Medulla oblongata (tissue), 1 donor: ENCODE measurements around the gene TMEM266.

Experiments used
- DNase-seq: peaks from one replicate; pipeline ENCODE4 v3.0.0-alpha.2; 2015; ENCODE audit errors: extremely low spot score

The TMEM266 gene

GRCh38 chr15:76201536-76202255 is 141.9 kb downstream of the TMEM266 start:
- DNase-seq, result no peak

- no peak for DNase-seq
These were observed 143.7 kb downstream of the TMEM266 start for GRCh38 chr15:76203346-76204108.

GRCh38 chr15:76204109-76204845 is 144.5 kb downstream of the TMEM266 start:
- no peak for DNase-seq

- DNase-seq, result no peak
These were observed 145.2 kb downstream of the TMEM266 start for GRCh38 chr15:76204916-76205460.

- DNase-seq, result peak; percentile 80
These were observed 146.7 kb downstream of the TMEM266 start for GRCh38 chr15:76206325-76206976.

GRCh38 chr15:76208084-76208785 is 148.4 kb downstream of the TMEM266 start:
- DNase-seq, result no peak

GRCh38 chr15:76208786-76209424 is 149.1 kb downstream of the TMEM266 start:
- DNase-seq, result no peak

GRCh38 chr15:76209523-76209922 is 149.7 kb downstream of the TMEM266 start:
- no peak for DNase-seq

GRCh38 chr15:76209942-76210341 is 150.2 kb downstream of the TMEM266 start:
- DNase-seq, result no peak

- DNase-seq, result no peak
These were observed 155.8 kb downstream of the TMEM266 start for GRCh38 chr15:76215634-76216033.

GRCh38 chr15:76217029-76217881 is 157.5 kb downstream of the TMEM266 start:
- DNase-seq, result no peak

- DNase-seq, result no peak
These were observed 158.1 kb downstream of the TMEM266 start for GRCh38 chr15:76217882-76218217.

GRCh38 chr15:76221085-76221767 is 161.4 kb downstream of the TMEM266 start:
- DNase-seq, result no peak

- no peak for DNase-seq
These were observed 162.4 kb downstream of the TMEM266 start for GRCh38 chr15:76222159-76222558.

- DNase-seq, result no peak
These were observed 163.7 kb downstream of the TMEM266 start for GRCh38 chr15:76223521-76223920.

- DNase-seq, result no peak
These were observed 169.5 kb downstream of the TMEM266 start for GRCh38 chr15:76229266-76229665.

GRCh38 chr15:76233921-76234320 is 174.1 kb downstream of the TMEM266 start:
- DNase-seq, result no peak

- DNase-seq, result no peak
These were observed 174.6 kb downstream of the TMEM266 start for GRCh38 chr15:76234337-76234889.
